GM19193 (cell line): ENCODE data around the gene YBX2.

Experiments used
- POLR2A ChIP-seq: IDR thresholded peaks from 4 replicates; pipeline ENCODE4 v1.6.1; 2011; ENCODE audit not compliant: insufficient read depth, insufficient read length; ENCODE audit errors: extremely low read depth

The YBX2 gene

GRCh38 chr17:7326186-7326585 is 31.7 kb upstream of the YBX2 start:
- TF ChIP-seq POLR2A: no peak

DNA sequence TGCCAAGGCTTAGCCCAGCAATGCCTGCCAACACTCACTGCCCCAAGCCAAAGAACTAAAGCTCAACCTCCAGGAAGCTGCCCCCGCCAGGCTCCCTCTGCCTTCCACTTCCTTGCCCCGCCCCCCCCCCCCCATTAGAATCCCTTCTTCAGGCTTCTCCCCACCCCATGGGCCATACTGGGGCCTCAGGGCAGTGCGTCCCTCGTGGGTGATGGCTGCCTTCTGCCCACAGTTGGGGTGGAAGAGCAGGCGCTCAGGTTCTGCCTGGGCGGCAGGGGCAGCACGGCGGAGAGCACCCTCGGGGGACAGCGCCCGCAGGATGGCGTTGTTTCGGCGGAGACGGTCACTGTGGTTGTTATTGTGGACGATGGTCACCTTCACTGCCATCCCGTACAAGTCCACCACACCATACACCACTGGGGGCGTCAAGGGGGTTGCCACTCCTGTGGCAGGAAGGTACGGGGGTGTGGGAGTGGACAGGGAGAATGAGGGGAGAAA is 30.6 kb upstream of the YBX2 start:
- TF ChIP-seq POLR2A: no peak

DNA sequence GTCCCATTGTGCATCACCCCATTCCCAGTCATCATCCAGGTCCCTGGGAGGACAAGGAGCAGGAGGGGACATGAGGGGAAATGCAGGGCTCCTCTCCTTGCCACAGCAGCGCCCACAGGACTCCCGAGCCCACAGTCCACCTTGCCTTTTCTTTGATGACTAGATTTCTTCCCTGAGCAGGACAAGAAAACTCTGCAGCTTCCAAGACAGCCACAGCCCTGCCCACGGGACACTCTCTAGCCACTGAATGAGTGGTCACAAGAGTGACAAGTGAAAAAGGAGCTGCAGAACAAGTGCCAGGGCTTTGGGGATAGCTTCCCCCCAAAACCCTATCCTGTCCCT is 30.0 kb upstream of the YBX2 start:
- no peak for TF ChIP-seq POLR2A

GRCh38 chr17:7323731-7324437 is 29.4 kb upstream of the YBX2 start:
- TF ChIP-seq POLR2A: no peak

DNA sequence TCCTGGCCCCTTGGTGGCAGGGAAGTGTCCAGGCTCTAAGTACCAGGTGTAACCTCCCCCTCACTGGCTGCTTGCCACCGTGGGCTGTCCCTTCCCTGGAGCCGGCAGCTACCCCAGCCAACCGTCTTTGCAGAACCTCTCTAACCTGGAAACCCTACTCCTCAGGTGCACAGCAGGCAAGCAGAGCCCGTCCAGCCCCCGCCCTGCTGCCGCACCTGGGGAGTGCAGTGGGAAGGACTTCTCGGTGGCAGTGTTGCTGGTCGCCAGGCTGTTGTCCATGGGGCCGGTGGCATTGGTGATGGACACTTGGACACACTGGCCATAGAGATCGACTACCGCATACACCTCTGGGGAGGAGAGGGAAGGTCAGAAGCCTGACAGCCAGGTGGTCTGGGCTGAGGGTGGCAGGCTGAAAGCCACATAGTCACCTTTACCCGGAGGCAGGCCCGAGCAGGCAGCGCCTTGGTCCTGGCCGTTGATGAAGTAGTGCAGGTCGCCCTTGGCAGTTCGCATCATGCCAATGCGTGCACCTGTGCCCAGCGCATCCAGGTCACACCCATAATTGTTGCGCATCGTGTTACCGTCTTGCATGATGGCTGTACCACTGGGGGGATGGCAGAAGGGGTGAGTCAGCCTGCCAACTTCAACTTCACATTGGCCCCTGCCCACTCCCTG is 28.2 kb upstream of the YBX2 start:
- no peak for TF ChIP-seq POLR2A

- no peak for TF ChIP-seq POLR2A
These were observed 27.0 kb upstream of the YBX2 start for GRCh38 chr17:7321466-7321865.

DNA sequence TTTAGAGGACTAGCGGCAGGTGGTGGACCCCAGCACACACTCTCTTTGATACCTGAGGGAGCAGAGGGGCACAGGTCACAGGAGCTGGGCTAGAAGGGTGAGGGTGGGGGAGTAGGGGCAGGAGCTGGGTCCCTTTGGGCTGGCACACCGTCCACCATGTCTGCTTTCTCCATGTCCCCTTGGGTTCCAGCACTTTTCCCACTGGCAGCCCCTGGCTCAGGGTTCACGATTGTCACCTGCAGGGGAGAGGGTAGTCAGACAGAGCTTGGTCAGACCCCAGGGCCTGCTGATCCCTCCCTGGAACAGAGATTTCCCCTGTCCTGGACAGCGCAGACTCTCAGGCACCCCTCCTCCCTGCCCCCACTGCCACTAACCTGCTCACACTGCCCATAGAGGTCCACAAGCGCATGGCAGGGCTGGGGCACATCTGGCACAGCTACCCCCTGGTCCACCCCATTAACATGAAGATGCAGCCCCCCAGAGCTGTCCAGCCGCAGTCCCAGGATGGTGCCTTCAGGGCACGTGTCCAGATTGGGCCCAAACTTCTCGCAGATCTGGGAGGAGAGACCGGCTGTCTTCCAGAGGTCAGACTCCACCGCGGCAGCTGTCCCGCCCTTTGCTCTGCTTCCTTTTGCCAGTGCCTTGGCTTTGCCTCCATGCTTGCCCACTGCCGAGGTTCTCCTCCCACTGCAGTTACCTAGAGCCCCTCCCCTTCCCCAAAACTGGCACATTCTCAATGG is 23.9 kb upstream of the YBX2 start:
- TF ChIP-seq POLR2A: no peak

DNA sequence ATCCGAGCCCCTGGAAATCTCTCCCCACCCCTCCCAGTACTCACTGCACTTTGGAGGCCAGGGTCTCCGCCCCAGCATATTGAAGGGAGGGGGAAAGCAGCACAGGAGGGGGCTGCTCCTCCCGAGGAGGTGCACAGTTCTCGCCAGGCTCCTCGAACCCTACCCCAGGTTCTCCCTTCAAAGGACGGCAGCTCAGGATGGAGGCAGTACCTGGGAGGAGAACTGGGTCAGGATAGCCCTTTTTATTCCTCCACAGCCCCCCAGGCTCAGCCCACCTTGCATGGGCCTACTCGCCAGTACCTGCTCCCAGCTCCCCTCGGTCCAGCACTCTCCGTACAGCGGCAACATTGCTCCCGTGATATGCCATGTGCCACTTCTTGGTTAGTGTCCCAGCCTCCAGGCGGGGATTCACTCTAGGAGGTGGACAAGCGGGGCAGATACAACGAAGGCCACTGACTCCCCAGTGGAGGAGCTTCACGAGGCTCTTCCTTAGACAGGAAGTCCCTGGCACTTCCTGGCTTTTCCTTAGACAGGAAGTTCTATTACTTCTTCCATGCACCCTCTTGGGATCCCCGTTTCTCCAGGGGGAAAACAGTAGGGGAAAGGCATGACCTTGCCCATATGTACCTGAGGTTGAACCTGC is 22.8 kb upstream of the YBX2 start:
- no peak for TF ChIP-seq POLR2A

- TF ChIP-seq POLR2A: no peak
These were observed 21.3 kb upstream of the YBX2 start for GRCh38 chr17:7315570-7316235.

GRCh38 chr17:7314719-7315569 is 20.5 kb upstream of the YBX2 start, which contains the start of gene GPS2:
Gene GPS2, minus strand, starts transcription at chr17:7315360. Its CDS starts 308 bp downstream, at chr17:7315052.
- TF ChIP-seq POLR2A: peak; percentile 86

- TF ChIP-seq POLR2A: no peak
These were observed 19.7 kb upstream of the YBX2 start for GRCh38 chr17:7313890-7314718.

- TF ChIP-seq POLR2A: peak; percentile 48
These were observed 18.9 kb upstream of the YBX2 start for GRCh38 chr17:7313088-7313889.
